Subcutaneous abdominal adipose tissue (tissue), 5 donors: ENCODE data around the gene MYO1C.
A peak's percentile ranks its signal among the peaks of the same experiment; 100 is the strongest.
"Not testable (repeated sequence)": the region's sequence is repeated elsewhere in the genome, so short reads cannot be mapped to it uniquely, and the experiment has no call there.

Experiments
- H3K27ac ChIP-seq: one replicate; pipeline ENCODE4 v1.7.0; 2013; ENCODE audit warnings: low read depth, mild to moderate bottlenecking, inconsistent platforms, low read length, moderate library complexity
- H3K27me3 ChIP-seq, 5 donors: one replicate each; pipeline ENCODE4 v1.7.0; 2013; ENCODE audit warnings: low read length in 5 of 5, inconsistent platforms in 1 of 5; ENCODE audit not compliant: control insufficient read depth in 5 of 5, insufficient read depth in 4 of 5
- H3K36me3 ChIP-seq, 5 donors: one replicate each; pipeline ENCODE4 v1.7.0; 2013; ENCODE audit warnings: low read length in 5 of 5; ENCODE audit not compliant: control insufficient read depth in 5 of 5, insufficient read depth in 5 of 5
- H3K4me1 ChIP-seq, 5 donors: one replicate each; pipeline ENCODE4 v1.7.0; 2013; ENCODE audit warnings: low read length in 5 of 5, mild to moderate bottlenecking in 3 of 5, moderate library complexity in 1 of 5; ENCODE audit not compliant: control insufficient read depth in 5 of 5, insufficient read depth in 5 of 5
- H3K4me3 ChIP-seq, 5 donors: one replicate each; pipeline ENCODE4 v1.7.0; 2013; ENCODE audit warnings: low read length in 5 of 5, low read depth in 1 of 5
- H3K9ac ChIP-seq, 5 donors: one replicate each; pipeline ENCODE4 v1.7.0; 2013; ENCODE audit warnings: low read length in 5 of 5, mild to moderate bottlenecking in 4 of 5, moderate library complexity in 3 of 5
- H3K9me3 ChIP-seq, 5 donors: one replicate each; pipeline ENCODE4 v1.7.0; 2013; ENCODE audit warnings: low read length in 5 of 5; ENCODE audit not compliant: control insufficient read depth in 5 of 5
- donor health status: healthy.
- donor health status: healthy.
- donor health status: healthy.
- donor health status: healthy.
- donor health status: healthy.

The MYO1C gene

DNA sequence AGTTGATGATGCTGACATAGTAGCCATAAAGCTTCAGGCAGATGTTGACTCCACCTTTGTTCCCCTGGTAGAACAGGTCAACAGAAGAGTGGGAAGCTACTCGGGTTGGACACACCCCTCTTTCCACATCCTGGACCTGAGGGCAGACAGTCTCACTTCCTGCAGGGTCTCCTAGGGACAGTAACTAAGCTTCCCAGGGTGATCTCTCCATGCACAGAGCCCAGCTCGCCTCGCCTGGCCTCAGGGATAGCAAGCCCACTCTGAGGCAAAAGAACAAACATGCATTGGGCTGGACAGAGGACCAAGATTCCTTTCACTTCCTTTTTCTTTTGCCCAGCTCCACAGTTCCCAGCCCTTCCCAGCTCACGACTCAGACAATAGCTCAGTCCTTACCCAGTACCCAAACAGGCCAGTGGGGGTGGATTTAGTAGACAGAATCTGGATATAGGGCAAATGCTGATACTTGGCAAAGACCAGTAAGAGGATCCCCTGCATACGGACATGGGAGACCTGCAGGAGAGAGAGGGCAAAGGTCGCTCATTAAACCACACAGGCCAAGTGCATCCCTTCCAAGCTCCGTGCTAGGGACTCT, 16.9 kb upstream of the MYO1C start:
- peaks cover 26 to 78% (median 72%) of the 10 kb centered on the region in 5 donors for H3K4me1 ChIP-seq
- H3K27ac ChIP-seq: no peak overlapping the region
- no peaks in the 10 kb centered on the region for H3K9me3 ChIP-seq
- H3K9ac ChIP-seq: no peak overlapping the region
- peaks cover 0 to 63% (median 50%) of the 10 kb centered on the region in 5 donors for H3K36me3 ChIP-seq
- H3K4me3 ChIP-seq: no peak overlapping the region
- no peaks in the 10 kb centered on the region for H3K27me3 ChIP-seq

GRCh38 chr17:1508709-1509108, 16.2 kb upstream of the MYO1C start:
- not testable (repeated sequence) for H3K27ac ChIP-seq

DNA sequence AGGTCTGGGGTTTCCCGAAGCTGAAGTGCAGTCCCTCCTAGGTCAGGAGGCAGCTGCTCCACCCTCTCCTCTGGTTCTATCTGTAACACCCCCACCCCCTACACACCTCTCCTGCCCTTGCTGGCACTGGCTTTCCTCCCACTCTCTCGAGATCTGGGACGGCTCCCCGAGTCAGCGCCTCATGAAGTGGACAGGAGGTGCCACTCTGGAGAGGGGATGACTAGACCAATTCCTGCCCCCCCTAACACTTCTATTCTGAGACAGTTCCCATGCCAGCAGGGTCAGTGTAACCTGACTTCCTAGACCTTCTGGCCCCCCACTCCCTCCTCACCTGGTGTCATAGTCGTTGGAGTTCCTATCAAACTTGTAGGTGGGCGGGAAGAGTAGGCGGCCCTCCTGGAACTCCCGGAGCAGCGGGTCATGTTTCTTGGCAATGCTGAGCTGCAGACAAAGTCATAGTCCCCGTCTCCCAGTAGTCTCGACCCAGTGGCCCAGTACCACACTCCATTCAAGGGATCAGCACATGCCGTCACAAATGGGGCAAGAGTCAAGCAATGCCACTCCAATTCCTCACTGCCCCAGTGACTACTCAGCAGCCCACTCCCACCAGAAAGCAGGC, 14.3 kb upstream of the MYO1C start:
- Histone ChIP-seq H3K4me1 (peaks cover 22 to 61% (median 57%) of the 10 kb centered on the region in 5 donors), H3K9ac (peak overlapping the region in 1 of 5 donors; percentile 38), H3K27me3 (no peaks in the 10 kb centered on the region), H3K4me3 (no peak overlapping the region), H3K9me3 (no peaks in the 10 kb centered on the region), H3K27ac (peak overlapping the region; percentile 79), H3K36me3 (peaks cover 0 to 55% (median 42%) of the 10 kb centered on the region in 5 donors)

More at GRCh38 chr17:1508709-1509108, 16.2 kb upstream of the MYO1C start:
- H3K9ac ChIP-seq, H3K9me3 ChIP-seq, H3K4me3 ChIP-seq, H3K27me3 ChIP-seq: not testable (repeated sequence)
- Histone ChIP-seq H3K4me1 (peaks cover 26 to 77% (median 71%) of the 10 kb centered on the region in 5 donors), H3K36me3 (peaks cover 0 to 67% (median 53%) of the 10 kb centered on the region in 5 donors)

DNA sequence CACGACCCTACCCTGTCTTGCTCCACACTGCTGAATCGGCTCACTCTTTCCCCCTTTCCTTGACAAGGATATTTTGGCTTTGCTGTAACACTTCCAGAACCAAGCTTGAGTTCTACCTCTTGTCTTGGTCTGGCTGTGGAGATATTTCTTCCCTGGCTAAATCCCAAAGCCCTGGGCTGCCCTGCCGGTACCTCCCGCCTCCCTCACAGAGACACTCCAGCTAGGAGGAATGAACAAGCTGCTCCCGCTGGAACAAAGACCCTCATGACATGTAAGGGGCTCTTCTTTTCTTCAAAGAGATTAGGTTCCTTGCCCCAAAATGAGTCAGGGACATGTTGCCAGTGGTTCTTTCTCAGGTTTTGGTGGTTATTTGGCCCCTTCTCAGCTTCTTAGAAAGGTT, 13.1 kb upstream of the MYO1C start:
- Histone ChIP-seq H3K4me3 (peak overlapping the region in 1 of 5 donors; percentile 22), H3K27ac (peak overlapping the region; percentile 79), H3K9ac (peak overlapping the region in 2 of 5 donors; percentile 26 to 47), H3K27me3 (no peaks in the 10 kb centered on the region), H3K4me1 (peaks cover 13 to 50% (median 46%) of the 10 kb centered on the region in 5 donors), H3K36me3 (peaks cover 0 to 49% (median 42%) of the 10 kb centered on the region in 5 donors), H3K9me3 (no peaks in the 10 kb centered on the region)

DNA sequence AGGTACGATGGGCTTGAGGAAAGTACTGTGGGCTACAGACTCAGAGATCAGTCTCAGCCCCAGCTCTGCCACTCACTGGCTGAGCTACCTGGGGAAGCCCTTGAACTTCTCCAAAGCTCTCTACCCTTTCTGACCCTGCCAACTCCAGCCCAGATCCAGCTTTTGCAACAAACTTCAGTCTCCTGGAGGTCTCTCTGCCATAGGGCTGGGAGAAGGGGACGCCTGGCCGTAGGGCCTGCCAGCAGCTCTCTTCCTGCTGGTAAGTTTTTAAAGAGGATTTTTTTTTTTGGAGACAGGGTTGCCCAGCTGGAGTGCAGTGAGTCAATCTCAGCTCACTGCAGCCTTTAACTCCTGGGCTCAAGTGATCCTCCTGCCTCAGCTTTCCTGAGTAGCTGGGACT, 12.4 kb upstream of the MYO1C start:
- Histone ChIP-seq H3K9me3 (no peaks in the 10 kb centered on the region), H3K27me3 (no peaks in the 10 kb centered on the region), H3K27ac (peak overlapping the region; percentile 57), H3K36me3 (peaks cover 0 to 47% (median 42%) of the 10 kb centered on the region in 5 donors), H3K4me3 (no peak overlapping the region), H3K9ac (peak overlapping the region in 1 of 5 donors; percentile 47), H3K4me1 (peaks cover 13 to 44% (median 43%) of the 10 kb centered on the region in 5 donors)

GRCh38 chr17:1503699-1504098, 11.2 kb upstream of the MYO1C start:
- H3K27me3 ChIP-seq: no peaks in the 10 kb centered on the region
- H3K36me3 ChIP-seq: peaks cover 0 to 47% (median 39%) of the 10 kb centered on the region in 5 donors
- H3K9ac ChIP-seq: no peak overlapping the region
- H3K4me3 ChIP-seq: no peak overlapping the region
- no peaks in the 10 kb centered on the region for H3K9me3 ChIP-seq
- no peak overlapping the region for H3K27ac ChIP-seq
- H3K4me1 ChIP-seq: peaks cover 6 to 35% (median 33%) of the 10 kb centered on the region in 5 donors

DNA sequence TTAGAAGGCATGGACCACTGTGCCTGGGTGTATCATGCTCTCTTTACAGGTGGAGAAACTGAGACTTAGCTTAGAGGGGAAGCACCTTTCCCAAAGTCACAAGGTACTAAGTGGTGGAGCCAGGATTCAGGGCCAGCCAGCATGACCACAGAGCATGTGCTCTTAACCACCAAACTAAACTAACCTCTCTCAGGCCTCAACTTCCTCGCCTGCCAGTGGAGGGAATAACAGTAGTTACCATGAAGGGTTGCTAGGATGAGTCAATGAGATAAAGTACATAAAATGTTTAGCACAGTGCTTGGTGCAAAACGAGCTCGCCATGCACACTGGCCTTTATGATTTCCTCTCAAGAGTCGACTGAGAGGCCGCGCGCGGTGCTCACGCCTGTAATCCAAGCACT, 6.4 kb upstream of the MYO1C start:
- Histone ChIP-seq H3K9ac (no peak overlapping the region), H3K27ac (no peak overlapping the region), H3K9me3 (no peaks in the 10 kb centered on the region), H3K27me3 (no peaks in the 10 kb centered on the region), H3K4me1 (peaks cover 2 to 45% (median 41%) of the 10 kb centered on the region in 5 donors), H3K36me3 (peaks cover 0 to 52% (median 42%) of the 10 kb centered on the region in 5 donors), H3K4me3 (no peak overlapping the region)

- Histone ChIP-seq H3K9me3 (no peaks in the 10 kb centered on the region), H3K27me3 (no peaks in the 10 kb centered on the region), H3K9ac (no peak overlapping the region), H3K4me3 (no peak overlapping the region), H3K27ac (peak overlapping the region; percentile 94), H3K36me3 (peaks cover 0 to 48% (median 39%) of the 10 kb centered on the region in 5 donors), H3K4me1 (peaks cover 3 to 51% (median 48%) of the 10 kb centered on the region in 5 donors)
Observed at GRCh38 chr17:1498233-1498632, 5.7 kb upstream of the MYO1C start.

DNA sequence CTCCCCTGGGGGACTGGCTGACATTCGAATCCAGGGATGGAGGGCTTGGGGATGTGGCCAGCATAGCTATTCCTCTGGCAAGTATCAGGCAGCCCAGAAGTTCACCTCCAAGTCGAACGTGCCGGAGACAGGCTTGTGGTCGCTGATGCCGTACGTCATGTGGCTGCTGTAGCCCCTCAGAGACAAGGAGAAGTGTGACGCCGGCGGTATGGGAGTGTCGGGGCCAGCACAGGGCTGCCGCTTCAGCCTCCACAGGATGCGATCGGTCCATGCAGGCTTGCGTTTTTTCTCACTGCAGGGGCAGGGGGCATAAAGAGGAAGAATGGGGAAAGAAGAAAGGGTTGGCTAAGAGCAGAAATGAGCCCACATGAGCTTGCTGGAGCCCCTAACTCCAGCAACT, 5.3 kb upstream of the MYO1C start:
- no peak overlapping the region for H3K4me3 ChIP-seq
- H3K36me3 ChIP-seq: peaks cover 0 to 48% (median 39%) of the 10 kb centered on the region in 5 donors
- peak overlapping the region; percentile 94 for H3K27ac ChIP-seq
- no peaks in the 10 kb centered on the region for H3K9me3 ChIP-seq
- peak overlapping the region in 1 of 5 donors; percentile 68 for H3K9ac ChIP-seq
- peaks cover 3 to 55% (median 52%) of the 10 kb centered on the region in 5 donors for H3K4me1 ChIP-seq
- H3K27me3 ChIP-seq: no peaks in the 10 kb centered on the region

DNA sequence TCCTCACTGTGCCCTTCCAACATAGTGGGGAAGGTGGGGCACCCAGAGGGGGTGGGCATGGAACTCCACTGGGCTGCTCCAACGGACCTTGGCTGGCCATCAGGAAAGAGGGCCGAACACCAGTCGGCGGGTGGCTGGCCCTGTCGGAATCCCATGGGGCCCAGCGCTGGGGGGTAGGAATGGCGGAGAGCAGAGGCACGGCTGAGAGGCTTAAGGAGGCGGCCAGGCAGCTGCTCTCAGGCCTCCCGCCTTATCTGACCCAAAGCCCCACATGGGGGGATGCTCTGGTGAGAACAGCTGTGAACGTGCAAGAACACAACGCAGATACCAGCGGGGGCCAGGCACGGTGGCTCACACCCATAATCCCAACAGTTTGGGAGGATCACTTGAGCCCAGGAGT, 4.4 kb upstream of the MYO1C start:
- Histone ChIP-seq H3K9me3 (no peaks in the 10 kb centered on the region), H3K27me3 (no peaks in the 10 kb centered on the region), H3K36me3 (peaks cover 0 to 48% (median 39%) of the 10 kb centered on the region in 5 donors), H3K4me1 (peaks cover 3 to 65% (median 61%) of the 10 kb centered on the region in 5 donors), H3K9ac (peak overlapping the region in 1 of 5 donors; percentile 13), H3K27ac (peak overlapping the region; percentile 94), H3K4me3 (no peak overlapping the region)
